Activated CD8-positive, alpha-beta memory T cell treated with anti-CD3 and anti-CD28 coated beads for 24 hours (primary cell): ENCODE results near the gene NDUFB8.
"Not testable (repeated sequence)": the region's sequence is repeated elsewhere in the genome, so short reads cannot be mapped to it uniquely, and the experiment has no call there.

Source experiments
- DNase-seq: peaks from one replicate; pipeline ENCODE4 v3.0.0-alpha.2; 2020

The NDUFB8 gene

GRCh38 chr10:100529475-100530298 lies at the start of gene NDUFB8:
NDUFB8 (minus strand) TSS chr10:100529871; CDS start chr10:100529851, 20 bp downstream.
- peak; percentile 95 for DNase-seq

DNA sequence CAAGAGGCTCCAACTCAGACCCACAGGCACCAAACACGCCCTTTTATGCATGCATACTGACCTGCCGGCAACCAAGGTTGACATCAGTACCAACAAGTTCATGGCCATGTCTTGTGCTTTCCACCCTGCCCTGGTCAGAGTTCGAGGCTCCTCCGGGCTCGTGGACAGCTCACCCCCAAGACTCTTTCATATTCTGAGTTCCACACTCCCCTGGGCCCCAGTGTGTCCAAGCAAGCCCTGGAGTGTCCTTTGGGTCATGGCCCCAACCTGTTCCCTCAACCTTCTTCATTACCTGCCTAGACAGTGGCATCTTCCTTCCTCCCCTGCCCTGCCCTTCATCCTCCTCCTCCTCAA lies 46.6 kb upstream of the NDUFB8 start:
- DNase-seq, result peak; percentile 15

DNA sequence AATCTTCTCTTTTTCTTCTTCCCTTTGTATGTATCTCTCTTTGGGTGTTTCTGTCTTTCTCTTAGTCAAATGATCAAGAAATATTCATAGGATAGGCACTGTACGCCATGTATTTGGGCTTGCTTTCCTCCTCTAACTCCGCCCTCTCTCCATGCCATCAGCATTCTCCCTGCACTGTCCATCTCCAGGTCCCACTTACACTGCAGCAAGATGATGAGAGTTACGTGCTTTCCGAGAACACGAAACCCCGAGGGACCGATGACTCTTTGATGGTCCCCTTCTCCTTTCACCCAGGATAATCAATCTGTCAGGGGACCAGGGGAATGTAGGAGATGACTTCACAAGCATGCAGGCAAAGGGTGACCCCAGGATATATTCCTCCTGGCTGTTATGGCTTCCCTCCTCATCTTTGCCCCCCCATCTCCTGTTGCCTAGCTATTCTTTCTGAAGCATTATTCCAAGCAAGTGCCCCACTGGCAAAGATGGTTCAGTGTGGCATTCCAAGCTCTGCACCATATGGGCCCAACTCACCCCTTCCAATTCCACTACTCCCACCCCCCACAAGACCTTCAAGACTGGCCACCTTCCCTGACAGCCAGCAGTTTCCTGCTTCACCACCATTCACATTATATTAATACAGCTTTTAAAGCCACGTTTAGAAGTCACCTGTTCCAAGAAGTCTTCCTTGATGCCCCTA lies 46.1 kb upstream of the NDUFB8 start:
- DNase-seq, result peak; percentile 26

DNA sequence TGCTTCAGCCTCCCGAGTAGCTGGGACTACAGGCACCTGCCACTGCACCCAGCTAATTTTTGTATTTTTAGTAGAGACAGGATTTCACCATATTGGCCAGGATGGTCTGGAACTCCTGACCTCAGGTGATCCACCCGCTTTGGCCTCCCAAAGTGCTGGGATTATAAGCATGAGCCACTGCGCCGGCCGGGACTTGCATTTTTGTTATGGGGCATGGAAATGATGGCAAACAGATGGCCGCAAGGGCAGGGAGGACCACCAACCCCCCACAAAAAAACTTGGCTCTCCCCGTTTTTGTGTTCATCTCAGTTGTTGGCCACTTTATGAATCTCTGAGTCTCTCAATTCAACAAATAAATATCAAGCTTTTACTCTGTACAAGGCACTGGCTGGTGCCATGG lies 45.5 kb upstream of the NDUFB8 start:
- DNase-seq, result not testable (repeated sequence)

DNA sequence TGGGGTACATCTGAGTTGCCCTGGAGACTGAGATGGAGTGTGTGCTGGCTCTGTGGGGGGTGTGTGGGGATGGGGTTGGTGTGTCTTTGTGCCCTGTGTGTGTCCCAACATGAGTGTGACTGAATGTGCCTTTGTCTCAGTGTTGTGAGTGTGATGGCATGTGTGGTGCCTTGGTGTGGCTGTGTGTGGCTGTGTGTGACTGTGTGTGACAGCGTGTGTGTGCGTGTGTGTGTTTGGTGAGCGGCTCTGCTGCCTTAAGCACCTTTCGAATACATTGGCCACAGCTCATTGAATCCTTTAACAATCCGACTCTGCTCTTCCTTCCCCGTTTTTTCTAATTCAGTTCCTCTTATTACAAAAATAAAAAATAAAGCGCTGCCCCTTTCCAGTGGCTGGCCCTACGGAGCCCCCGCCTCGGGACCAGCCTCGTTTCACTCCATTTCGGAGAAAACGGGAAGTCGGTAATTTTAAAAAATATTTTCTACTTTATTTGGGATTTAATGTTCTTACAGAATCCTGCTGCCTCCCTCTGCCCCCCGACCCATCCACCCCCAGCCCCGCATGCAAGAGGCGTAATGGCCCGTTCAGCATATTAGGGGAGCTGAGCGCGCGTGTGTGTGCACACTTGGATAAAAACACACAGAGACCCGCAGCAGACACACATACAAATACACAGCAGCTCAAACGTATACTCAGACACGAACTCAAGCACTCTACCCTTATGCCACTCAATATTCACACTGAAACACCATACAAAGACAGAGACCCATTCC lies 41.6 kb upstream of the NDUFB8 start:
- DNase-seq, result peak; percentile 11

DNA sequence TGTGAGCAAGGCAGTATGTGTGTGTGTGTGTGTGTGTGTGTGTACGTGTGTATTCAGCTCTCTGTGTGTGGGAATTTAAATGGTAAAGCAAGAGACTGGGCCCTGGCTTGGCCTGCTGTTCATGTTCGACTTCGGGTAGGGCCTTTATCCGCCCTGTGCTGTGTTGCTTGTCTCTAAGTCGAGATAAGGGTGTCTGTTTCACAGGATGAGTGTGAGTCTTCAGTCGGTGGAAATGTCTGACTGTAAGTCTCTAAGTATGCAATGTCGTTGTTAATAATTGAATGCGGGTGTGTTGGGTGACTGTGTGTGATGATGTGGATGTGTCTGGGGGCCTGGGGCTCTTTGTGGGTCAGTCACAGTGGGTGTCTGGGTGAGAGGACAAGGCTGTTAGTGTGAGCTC lies 40.8 kb upstream of the NDUFB8 start:
- peak; percentile 40 for DNase-seq

DNA sequence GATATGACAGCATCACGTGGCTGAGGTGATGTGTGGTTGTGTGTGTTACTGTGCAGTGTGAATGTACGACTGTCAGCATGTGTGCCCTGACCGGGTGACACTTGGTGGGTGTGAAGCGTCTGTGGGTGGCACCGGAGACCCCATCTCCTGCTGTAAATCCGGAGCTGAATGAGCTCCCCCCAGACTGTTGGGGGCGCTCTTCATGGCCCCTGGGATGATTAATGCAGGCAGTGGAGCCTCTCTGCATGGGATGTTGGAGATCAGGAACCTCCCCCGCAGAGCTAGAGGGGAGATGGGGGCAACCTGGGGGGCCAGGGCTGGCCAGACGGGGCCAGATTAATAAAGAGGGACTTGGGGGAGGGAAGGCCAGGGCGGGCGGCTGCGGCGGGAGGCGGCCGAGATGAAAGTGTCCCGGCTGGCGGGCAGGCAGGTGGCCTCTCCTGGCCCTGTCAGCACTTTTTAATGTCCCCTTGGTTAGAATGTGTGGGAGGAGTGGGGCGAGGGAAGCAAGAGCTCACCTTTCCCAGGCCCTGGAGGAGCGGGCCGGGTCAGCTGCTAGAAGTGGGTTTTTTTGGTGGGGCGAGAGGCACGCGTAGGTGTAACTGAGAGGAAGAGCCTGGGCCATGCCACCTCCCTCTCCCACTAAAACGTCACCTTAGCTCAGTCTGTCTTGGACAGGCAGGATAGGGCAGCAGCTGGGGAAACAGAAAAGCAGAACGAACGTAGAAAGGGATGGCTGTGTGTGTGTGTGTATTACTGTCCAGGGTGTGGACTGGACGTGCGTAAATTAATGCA lies 40.2 kb upstream of the NDUFB8 start:
- DNase-seq, result peak; percentile 47

DNA sequence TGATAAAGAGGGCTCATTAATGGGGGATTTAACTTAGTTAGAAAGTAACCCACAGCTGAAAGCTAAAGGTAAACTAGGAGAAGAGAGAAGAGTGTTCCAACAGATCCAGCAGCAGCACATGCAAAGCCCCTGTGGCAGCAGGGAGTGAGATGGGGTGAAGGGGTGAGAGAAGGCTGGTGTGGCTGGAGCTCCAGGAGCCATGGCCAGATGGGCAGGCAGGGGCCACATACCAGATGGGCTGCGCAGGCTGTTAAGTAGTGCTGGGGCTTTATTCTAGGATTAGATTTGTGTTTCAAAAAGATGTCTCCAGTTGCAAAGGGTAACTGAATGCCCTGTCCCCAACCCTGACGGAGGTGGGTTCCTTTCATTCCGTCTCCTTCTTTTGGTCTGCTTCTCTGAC lies 39.2 kb upstream of the NDUFB8 start:
- peak; percentile 13 for DNase-seq

DNA sequence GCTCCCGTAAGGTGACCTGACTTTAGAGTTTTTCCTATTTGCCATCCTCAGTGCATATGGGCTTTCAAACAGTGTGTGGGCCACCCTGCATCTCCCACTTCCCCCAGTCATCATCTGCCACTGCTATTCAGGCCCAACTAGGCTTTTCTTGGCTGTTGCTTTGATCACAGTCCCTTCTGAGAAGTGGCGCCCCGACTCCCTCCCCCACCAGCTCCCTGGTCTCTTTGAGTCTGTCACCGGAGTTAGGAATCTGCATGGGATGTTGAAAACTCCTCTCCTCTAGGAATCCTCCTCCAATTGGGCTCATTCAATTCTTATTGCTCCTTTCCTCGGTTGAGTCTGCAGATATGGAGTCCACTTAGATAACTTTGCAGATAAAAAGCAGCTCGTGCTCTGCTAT lies 38.2 kb upstream of the NDUFB8 start:
- DNase-seq, result peak; percentile 43

DNA sequence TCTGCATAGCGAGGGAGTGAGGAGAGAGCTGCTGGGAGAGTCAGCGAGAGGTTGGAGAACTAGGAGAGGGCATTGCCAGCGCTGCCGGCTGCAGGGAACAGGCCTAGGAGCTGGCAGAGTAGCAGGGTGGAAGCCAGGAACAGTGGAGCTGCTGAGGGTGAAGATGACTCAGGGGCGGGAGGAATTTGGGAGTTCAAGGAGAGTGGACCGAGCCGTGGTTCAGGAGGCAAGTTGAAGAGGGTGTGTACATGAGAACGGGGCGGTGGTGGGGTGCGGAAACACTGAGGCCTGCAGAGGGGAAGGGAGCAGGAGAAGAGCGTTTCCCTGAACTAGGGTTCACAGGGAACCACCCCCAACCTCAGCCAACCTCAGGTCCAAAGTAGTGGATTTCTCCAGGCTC lies 37.6 kb upstream of the NDUFB8 start:
- DNase-seq, result peak; percentile 30

- peak; percentile 21 for DNase-seq
Observed at GRCh38 chr10:100566561-100566960, 36.9 kb upstream of the NDUFB8 start.

DNA sequence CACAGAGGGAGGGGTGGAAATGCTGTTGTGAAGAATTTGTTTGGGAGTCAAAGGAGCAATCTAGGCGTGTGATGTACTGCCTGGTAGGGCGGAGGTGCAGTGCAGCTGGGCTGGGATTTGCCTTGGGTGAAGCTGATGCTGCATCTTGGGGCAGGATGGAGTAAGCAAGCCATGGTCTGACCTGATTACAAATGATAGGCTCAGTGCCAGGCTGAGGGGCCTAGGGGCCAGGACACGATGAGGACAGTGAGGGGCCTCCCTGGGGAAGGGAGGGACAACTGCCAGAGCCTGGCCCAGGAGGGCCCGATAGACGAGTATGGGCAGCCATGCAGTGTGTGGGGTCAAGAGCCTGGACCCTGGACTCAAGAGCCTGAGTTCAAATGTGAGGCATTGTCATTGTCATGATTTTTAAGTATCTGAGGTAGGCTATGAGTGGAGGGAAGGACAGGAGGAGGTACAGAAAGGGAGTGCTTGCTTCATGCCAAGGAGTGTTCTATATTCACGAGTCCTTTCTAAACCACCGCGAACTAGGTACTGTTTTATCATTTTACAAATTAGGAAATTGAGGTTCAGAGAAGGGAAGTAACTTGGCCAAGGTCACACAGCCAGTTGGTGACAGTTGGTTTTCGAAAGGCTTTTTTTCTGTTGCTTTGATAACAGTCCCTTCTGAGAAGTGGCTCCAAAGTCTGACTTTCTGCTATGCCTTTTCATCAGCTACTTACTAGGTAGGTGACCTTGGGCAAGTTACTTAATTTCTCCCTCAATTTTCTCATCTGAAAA lies 35.7 kb upstream of the NDUFB8 start:
- peak; percentile 43 for DNase-seq

GRCh38 chr10:100562008-100562672 lies 32.5 kb upstream of the NDUFB8 start:
- DNase-seq, result peak; percentile 88

- DNase-seq, result no peak
Observed at GRCh38 chr10:100561005-100561404, 31.3 kb upstream of the NDUFB8 start.

- DNase-seq, result no peak
Observed at GRCh38 chr10:100560248-100560647, 30.6 kb upstream of the NDUFB8 start.

DNA sequence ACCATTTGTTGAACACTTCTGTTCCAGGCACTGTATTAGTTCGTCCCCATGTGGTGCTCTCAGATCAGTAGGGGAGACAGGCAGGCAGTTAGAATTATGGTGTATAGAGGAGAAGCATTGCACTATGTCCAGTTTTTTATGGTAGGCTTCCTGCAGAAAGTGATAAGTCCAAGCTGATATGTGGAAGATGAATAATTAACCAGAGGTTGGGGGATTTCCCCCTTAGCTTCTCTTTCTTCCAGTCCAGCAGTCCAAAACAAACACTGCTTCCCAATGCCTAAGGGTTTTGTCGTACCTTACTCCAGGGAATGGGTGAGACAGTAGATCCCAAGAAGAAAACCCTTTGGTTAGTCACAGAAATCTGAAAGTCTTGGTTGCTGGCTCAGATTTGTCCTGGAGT lies 25.2 kb upstream of the NDUFB8 start:
- no peak for DNase-seq

- no peak for DNase-seq
Observed at GRCh38 chr10:100553929-100554328, 24.3 kb upstream of the NDUFB8 start.

DNA sequence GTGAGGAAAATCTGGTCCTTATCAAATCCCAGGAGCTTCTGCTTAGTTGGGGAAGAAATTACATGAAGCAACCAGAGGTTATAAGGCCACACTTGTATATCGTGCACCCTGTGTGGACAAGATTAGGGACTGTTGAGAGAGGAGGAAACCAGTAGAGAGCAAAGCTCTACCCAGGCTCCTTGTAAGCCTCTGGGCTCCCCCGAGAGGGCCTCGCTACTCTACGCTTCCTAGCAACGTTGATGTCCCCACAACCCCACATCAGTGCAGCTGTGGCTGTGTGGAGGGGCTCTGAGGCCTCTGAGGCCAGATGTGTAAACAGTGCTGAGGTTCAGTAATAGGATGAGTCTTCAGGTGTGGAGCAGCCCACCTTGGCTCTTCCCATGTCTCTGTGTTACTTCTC lies 22.1 kb upstream of the NDUFB8 start:
- no peak for DNase-seq

- no peak for DNase-seq
Observed at GRCh38 chr10:100551196-100551595, 21.5 kb upstream of the NDUFB8 start.

DNA sequence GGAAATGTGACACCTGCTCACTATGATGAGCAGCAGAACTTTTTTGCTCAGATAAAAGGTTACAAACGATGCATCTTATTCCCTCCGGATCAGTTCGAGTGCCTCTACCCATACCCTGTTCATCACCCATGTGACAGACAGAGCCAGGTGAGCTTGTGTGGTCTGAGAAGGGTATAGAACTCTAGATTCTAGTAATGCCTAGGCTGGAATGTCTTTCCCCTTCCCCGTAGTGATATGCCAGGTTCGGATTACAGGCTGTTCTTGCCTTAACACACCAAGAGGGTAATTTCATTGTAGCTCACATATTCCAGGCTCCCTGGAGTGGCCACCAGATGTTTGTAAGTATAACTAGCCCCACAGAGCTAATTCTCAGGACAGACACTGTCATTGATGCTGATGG lies 15.3 kb upstream of the NDUFB8 start:
- no peak for DNase-seq

- no peak for DNase-seq
Observed at GRCh38 chr10:100537475-100537874, 7.8 kb upstream of the NDUFB8 start.
